NOMO-1 treated with DMSO at 0.1 percent for 48 hours (cell line): Measurements from ENCODE around the gene OR2B3.
"Not testable (repeated sequence)": the region's sequence is repeated elsewhere in the genome, so short reads cannot be mapped to it uniquely, and the experiment has no call there.

Experiments used
- DNase-seq: peaks from one replicate; lab custom pipeline; 2025; ENCODE audit not compliant: unreplicated experiment; lab: John Stamatoyannopoulos, UW

Gene OR2B3

GRCh38 chr6:29087213-29087612 lies at the start of gene OR2B3:
Gene OR2B3, minus strand, starts transcription at chr6:29087313. Its CDS starts 65 bp downstream, at chr6:29087248.
- no peak for DNase-seq

- no peak for DNase-seq
Measured at GRCh38 chr6:29131691-29132090, 44.6 kb upstream of the OR2B3 start.

GRCh38 chr6:29130644-29131043 lies 43.5 kb upstream of the OR2B3 start:
- no peak for DNase-seq

DNA sequence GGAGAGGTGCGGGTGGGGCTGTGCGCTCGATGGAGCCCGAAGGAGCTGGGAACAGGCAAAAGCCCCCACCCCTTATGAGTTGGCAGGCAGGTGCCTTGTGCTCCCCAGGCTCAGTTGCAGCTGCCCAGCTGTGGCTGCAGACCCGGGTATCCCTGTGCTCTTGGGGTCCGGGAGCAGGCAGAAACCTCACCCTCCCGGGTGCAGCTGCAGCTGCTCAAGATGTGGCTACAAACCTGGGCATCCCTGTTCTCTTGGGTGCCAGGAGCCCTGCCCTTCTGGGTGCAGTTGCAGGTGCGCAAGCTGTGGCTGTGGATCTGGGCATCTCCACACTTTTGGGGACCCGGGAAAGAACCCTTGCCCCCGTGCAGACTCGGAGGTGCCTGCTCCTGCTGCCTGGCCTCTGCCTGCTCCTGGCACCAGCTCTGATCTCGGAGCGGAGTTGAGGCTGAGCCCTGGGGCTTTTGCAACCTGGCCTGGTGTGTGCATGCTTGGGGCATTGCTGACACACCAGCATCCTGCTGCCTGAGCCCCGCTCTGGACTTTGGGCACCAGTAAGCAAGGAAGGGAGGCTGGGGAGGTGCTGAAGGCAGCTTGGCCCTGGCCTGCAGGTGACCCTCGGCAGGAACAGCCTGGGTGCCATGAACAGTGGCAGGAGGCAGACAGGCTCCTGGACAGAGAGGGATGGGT lies 42.4 kb upstream of the OR2B3 start:
- DNase-seq, result no peak

- DNase-seq, result not testable (repeated sequence)
Measured at GRCh38 chr6:29114964-29115363, 27.9 kb upstream of the OR2B3 start.

DNA sequence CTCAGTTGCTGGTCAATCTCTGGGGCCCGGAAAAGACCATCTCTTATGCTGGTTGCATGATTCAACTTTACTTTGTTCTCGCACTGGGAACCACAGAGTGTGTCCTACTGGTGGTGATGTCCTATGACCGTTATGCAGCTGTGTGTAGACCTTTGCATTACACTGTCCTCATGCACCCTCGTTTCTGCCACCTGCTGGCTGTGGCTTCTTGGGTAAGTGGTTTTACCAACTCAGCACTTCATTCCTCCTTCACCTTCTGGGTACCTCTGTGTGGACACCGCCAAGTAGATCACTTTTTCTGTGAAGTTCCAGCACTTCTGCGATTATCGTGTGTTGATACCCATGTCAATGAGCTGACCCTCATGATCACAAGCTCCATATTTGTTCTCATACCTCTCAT lies 25.0 kb upstream of the OR2B3 start:
- DNase-seq, result no peak

DNA sequence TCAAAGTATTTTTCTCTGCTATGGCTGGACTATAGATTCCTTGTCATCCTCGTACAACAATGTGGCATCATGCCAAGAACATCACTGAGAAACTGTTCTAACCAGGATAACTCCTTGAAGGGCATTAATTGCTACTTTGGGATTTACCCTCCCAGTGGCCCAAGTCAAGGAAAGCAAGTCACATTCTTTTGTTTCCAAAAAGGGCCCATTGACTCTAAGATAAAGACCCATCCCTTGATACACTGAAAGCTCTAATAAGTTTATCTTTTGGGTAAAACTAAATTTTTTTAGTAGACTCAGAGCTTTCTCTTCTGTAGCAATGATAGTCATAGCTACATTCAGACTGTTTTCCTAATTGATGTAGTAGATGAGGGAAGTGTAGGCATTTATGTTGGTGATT lies 20.6 kb upstream of the OR2B3 start, which contains the start of gene OR2J3:
TSS of gene OR2J3 (plus strand) at position 301 of the 400 bp plus-strand sequence. CDS start 3,833 bp downstream, outside the sequence.
- DNase-seq, result no peak

DNA sequence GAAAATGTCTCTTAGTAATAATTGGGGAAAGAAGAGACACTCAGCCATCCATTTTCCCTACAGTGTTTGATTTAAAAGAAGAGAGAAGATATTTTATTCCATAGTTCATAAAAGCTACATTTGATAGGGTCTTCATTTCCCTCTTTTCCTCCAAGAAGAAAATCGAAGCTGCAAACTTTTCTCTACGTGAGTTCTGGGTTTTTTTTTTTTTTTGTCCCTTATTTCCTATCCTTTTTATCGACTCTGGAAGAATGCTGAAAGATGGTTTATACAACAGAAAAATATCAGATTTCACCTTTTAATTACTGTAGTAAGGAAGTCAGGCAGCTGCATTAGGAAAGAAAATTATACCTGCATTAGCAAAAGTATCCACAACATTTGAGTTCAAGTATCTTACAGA lies 12.1 kb upstream of the OR2B3 start, which contains the start of gene OR2J1:
TSS of gene OR2J1 (plus strand) at position 301 of the 400 bp plus-strand sequence. CDS start 1,453 bp downstream, outside the sequence.
- no peak for DNase-seq

DNA sequence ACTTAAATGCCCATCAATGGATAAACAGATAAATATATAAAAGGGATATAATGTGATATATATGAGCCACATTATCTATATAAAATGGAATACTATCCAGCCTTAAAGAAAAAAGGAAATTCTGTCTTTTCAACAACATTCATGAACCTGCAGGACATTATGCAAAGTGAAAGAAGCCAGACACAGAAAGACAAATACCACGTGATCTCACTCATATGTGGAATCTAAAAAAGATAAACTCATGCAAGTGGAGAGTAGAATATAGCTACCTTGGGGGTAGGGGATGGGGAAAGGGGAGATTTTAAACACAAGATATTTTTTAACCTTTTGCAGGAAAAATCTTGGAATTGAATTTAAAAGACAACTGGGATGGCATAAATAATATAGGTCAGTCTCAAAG lies 10.7 kb upstream of the OR2B3 start:
- DNase-seq, result no peak

- no peak for DNase-seq
Measured at GRCh38 chr6:29092957-29093356, 5.8 kb upstream of the OR2B3 start.

DNA sequence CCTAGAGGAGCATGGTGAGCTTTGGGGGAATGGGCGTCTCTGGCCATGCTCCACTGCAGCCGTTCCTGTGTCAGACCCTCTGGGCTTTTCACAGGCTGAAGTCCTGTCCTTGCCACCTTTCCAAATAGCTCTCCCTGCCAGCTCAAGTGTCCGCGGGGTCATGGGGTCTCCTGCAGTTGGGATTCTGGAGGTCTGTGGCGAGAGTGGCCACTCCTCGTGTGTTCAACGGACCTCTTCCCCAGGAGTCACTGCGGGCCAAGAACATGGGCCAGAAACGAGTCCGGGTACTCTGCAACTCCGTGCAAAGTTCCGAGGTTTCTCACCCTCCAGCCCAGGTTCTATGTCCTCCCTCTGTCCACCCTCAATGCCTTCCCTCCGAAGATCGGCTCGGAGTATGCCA lies 4.7 kb downstream of the OR2B3 start:
- DNase-seq, result no peak

DNA sequence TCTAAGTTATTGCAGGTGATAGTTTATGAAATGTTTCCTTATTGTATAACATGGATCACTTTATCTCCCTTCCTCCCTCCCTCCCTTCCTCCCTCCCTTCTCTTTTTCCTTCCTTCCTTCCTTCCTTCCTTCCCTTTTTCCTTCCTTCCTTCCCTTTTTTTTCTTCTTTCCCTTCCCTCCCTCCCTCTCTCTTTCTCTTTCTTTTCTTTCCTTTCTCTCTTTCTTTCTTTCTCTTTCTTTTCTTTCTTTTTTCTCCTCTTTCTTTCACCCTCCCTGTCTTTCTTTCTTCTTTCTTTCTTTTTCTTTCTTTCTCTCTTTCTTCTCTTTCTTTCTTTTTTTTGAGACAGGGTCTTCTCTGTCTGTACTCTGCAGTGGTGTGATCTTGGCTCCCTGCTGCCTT lies 5.8 kb downstream of the OR2B3 start:
- DNase-seq, result no peak

GRCh38 chr6:29079203-29079602 lies 7.9 kb downstream of the OR2B3 start:
- DNase-seq, result no peak

DNA sequence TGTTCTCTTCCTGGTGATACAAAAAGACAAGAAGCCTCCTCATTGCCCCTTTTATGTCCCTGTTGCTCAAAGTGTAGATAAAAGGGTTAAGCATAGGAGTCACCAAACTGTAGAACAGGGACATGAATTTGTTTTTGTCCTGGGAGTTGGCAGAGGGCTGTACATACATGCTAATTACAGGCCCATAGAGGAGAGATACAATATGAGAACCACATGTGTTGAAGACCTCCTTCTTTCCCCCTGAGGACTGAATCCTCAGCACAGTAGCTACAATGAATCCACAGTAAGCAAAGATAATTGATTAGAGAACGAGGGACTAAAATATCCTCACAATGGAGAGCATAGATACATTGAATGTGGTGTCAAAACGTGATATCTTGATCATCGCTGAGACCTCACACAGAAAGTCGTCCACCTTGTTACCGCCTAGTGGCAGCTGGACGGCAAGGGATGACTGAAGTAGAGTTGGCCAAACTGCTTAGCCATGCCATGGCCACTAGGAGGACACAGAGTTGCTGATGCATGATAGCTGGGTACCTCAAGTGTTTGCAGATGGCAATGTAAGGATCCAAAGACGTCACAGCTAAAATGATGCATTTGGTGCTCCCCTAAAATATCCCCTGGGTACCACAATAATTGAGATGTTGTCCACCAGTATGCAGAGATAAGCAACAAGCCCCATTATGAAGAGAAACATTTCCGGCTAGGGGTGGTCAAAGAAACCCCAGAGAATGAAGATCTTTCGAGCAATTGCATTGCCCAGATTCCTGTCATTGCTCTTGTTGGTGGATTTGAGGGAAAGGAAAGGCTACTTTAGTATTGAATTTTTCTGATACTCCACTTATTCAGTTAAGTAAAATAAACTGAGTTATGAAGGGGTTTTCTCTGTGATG lies 15.0 kb downstream of the OR2B3 start:
- no peak for DNase-seq

DNA sequence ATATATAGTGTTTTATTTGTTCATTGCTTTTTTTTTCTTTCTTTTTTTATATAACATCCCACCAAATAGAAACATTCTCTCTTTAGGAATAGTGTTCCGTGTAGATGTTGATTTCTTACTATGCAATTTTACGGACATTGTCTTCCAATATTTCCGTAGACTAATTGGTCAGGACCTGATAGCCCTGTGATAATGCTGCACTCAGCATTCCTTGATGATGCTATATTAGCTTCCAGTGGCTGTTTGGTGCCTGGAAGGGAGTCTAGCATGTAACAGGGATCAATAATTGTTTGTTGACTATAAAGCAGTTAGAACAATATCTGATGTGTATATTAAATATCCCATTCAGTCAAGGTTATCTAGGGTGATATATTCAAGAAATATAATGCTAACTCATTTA lies 35.4 kb downstream of the OR2B3 start:
- DNase-seq, result no peak

- no peak for DNase-seq
Measured at GRCh38 chr6:29045075-29045474, 42.0 kb downstream of the OR2B3 start, which contains the start of gene OR2W1. Gene OR2W1, minus strand, starts transcription at chr6:29045175. Its CDS starts 0 bp downstream, at chr6:29045175.
